NOMO-1 treated with dmso at 0.1 percent for 144 hours (cell line): ENCODE results near the gene PPP1CA.
"Not testable (repeated sequence)": the region's sequence is repeated elsewhere in the genome, so short reads cannot be mapped to it uniquely, and the experiment has no call there.

Experiments
- DNase-seq: peaks from one replicate; lab custom pipeline; 2025; ENCODE audit not compliant: unreplicated experiment; lab: John Stamatoyannopoulos, UW

PPP1CA gene

DNA sequence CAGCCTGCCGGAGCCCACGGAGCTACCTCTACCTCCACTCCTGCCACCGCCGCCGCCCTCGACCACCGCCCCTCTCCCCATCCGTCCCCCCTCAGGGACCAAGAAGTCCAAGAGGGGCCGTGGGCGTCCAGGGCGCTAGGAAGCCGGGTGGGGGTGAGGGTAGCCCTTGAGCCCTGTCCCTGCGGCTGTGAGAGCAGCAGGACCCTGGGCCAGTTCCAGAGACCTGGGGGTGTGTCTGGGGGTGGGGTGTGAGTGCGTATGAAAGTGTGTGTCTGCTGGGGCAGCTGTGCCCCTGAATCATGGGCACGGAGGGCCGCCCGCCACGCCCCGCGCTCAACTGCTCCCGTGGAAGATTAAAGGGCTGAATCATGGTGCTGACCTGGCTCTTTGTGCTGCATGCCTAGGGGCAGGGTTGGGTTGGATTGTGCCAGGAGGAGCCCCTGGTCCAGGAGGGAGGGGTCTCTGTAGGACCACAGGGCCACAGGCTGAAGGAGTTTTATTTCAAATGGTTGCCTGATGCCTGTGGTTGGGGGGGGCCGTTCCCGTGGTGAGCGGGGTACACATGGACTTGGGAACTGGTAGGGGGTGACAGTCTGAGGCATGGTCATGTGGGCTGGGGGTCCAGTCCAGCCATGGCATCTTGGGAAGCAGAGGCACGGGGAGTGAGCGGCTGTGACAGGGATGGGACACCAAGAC, 33.5 kb upstream of the PPP1CA start:
- no peak for DNase-seq

DNA sequence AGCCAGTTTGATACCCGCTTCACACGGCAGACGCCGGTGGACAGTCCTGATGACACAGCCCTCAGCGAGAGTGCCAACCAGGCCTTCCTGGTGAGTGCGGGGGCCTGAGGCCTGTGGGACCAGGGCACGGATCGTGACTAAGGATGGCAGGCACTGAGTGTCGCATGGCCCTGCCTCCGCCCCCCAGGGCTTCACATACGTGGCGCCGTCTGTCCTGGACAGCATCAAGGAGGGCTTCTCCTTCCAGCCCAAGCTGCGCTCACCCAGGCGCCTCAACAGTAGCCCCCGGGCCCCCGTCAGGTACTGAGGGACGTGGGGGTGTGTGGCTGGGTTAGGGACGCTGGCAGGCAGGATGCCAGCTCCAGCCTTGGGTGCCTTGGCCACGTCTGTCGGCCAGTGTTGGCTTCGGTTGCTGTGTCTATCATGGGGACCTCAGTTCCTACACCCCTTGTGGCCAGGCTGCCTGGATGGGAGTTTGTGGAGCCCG, 32.8 kb upstream of the PPP1CA start:
- no peak for DNase-seq

DNA sequence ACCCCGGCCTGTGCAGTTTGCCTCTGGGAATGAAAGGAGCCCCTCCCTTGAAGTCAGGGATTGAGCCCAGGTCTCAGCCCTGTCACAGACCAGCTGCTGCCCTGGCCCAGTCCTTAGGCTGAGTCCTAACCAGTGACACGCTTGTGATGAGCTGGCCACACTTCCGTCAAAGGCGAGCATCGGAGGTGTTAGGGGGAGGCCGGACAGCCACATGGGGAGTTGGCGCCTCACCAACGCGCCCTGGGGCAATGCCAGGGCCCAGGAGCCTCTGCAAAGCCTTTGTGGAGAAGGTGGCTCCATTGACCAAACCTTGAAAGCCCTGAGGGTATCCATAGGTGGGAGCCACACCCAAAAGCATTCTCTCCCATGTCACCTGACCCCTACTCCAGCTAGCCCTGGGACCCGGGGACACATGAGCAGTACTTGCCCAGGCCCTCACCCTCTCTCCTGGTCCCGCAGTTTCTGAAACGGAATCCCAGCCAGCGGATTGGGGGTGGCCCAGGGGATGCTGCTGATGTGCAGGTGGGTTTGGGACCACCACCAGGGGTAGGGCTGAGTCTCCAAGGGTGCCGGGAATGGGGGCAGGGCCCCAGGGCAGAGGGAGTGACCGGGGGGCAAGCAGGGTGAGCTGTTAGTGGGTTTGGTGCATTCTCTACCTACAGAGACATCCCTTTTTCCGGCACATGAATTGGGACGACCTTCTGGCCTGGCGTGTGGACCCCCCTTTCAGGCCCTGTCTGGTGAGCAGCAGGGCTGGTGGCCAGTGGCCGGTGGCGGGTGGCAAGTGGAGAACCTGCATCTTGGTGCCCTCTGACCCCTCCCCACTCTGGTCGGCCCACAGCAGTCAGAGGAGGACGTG, 32.1 kb upstream of the PPP1CA start:
- DNase-seq: no peak

DNA sequence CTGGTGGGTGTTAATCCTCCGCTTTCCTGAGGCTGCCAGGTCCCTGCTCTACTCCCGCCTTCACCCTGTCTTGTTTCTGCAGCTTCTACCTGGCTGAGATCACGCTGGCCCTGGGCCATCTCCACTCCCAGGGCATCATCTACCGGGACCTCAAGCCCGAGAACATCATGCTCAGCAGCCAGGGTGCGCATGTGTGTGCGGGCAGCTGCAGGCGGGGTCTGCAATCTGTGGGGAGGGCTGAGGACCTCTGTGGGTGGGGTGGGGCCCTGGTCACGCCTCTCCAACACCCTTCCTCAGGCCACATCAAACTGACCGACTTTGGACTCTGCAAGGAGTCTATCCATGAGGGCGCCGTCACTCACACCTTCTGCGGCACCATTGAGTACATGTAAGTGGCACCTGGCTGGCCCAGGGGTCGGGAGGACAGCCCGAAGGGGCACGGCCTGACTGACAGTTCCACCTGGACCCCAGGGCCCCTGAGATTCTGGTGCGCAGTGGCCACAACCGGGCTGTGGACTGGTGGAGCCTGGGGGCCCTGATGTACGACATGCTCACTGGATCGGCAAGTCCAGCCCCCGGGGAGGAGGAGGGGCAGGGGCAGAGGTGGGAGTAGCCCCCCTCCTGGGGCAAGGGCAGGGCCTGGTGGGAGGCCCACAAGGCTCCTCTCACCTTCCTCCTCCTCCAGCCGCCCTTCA, 31.1 kb upstream of the PPP1CA start:
- no peak for DNase-seq

DNA sequence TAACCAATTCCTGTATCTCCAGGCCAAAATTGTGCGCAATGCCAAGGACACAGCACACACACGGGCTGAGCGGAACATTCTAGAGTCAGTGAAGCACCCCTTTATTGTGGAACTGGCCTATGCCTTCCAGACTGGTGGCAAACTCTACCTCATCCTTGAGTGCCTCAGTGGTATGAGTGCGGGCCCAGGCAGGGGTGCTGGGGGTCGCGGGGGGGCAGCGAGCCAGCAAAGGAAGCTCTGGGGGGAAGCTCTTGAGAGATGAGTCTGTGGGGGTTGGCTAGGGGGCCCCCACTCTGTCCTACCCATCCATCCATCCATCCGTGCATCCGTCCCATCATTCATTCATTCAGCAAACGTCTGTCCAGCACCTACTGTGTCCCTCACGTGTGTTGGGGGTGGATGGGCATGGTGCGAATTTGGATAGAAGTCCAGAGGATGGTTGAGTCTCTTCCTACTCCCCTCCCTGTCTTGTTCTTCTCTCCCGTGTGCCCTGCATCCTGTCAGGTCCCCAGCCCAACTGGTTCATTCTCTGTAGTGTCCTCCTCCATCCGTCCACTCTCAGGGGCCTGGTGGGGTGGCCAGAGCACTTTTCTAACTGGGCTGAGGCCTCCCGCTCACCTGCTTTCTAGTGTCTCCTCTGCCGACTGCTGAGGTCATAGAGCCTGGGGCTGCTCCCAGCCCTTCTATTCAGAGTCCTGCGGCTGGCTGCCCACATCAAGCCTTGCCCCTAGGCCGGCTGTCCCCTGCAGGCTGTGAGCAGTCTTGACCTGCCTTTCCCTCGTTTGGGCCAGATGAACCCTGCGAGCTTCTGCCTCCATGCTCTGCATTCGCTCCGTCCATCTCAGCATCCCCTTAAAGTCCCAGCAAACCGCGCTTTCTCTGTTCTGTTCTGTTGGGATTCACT, 29.9 kb upstream of the PPP1CA start:
- DNase-seq: no peak

DNA sequence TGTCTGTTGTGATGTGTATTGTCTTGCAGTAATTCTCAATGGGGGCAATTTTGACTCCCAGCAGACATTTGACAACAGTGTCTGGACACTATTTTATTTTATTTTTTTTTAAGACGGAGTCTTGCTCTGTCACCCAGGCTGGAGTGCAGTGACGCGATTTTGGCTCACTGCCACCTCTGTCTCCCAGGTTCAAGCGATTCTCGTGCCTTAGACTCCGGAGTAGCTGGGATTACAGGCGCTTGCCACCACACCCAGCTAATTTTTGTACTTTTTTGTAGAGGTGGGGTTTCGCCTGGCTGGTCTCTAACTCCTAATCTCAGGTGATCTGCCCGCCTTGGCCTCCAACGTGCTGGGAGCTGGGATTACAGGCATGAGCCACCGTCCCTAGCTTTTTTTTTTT, 28.1 kb upstream of the PPP1CA start:
- no peak for DNase-seq

DNA sequence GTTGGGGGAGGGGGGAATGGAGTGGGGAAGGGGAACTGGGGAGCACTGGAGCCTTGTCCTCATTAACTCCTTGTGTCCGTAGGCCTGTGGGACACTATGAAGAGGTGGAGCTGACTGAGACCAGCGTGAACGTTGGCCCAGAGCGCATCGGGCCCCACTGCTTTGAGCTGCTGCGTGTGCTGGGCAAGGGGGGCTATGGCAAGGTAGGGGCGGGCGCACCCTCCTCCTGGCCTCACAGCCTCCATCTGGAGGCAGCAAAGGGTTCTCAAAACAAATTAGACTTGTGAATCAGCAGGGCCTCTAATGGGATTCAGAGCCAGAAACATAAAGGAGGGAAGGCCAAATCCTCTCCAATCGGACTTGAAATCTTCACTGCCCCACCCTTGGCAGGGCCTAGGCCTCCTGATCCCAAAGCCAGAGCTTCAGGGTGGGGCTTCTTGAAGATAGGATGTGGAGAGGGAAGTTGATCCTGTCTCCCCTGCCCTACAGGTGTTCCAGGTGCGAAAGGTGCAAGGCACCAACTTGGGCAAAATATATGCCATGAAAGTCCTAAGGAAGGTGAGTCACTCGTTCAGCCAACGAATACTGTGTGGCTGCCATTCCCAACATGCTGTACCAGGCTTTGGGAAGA, 27.5 kb upstream of the PPP1CA start:
- DNase-seq: no peak

DNA sequence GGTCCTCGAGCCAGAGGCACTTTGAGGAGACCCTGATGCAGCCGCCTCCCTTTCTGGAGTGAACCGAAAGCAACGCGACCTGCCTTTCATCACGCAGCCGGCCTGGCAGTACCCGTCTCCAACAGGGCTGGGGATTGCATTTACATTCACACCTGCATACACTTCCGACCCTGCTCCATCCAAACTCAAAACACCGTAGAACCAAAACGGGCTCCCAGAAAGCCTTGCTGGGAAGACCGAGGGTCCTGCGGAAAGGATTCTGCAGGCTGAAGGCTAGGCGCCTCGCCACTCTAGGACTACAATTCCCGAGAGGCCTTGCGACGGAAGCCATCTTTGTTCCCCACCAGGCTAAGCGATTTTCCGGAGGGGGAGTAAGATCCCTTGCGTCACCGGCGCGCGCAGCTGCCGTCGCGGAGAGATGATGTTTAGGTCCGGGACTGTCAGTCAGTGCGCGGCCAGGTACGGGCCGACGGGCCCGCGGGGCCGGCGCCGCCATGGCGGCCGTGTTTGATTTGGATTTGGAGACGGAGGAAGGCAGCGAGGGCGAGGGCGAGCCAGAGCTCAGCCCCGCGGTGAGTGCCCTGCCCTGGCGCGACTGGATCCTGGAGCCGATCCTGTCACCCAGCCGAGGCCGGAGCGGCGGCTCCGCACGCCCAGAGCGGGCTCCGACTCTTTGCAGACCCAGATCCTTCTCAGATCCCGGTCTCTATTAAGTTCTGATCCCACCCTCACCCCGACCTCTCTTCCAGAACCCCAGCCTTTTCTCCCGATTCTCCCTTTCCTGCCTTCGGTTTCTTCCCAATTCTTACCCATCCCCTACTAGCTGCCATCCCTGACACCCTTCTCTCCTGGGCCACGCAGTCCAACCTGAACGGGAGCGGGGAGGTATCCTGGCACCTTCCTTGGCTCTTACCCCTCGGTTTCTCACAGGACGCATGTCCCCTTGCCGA, 26.7 kb upstream of the PPP1CA start, which contains the start of gene RPS6KB2:
Gene RPS6KB2 (plus strand): TSS at position 443 of the 950 bp plus-strand sequence. CDS start 52 bp downstream, at position 495.
- peak; percentile 96 for DNase-seq

DNA sequence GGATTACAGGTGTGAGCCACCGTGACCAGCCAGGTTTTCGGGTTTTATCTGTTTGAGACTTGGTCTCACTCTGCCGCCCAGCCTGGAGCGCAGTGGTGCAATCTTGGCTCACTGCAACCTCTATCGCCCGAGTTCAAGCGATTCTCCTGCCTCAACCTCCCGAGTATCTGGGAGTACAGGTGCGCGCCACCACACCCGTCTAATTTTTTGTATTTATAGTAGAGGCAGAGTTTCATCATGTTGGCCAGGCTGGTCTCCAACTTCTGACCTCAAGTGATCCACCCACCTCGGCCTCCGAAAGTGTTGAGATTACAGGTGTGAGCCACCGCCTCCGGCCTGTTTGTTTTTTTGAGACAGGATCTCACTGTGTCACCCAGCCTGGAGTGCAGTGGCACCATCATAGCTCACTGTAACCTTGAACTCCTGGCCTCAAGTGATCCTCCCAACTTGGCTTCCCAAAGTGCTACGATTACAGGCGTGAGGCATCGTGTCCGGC, 25.8 kb upstream of the PPP1CA start:
- DNase-seq: not testable (repeated sequence)

DNA sequence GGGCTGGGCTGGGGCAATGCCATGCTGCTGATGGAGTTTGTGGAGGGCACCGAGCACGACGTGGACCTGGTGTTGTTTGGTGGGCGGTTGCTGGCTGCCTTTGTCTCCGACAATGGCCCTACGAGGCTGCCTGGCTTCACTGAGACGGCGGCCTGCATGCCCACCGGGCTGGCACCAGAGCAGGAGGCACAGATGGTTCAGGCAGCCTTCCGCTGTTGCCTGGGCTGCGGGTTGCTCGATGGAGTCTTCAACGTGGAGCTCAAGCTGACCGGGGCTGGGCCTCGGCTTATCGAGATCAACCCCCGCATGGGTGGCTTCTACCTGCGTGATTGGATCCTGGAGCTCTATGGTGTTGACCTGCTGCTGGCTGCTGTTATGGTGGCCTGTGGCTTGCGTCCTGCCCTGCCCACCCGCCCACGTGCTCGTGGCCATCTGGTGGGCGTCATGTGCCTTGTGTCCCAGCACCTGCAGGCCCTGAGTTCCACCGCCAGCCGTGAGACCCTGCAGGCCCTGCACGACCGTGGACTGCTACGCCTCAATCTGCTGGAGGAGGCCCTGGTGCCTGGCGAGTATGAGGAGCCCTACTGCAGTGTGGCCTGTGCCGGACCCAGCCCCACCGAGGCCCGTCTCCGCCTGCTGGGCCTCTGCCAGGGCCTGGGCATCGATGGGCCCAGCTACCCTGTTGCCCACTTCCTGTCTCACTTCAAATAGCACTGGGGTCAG, 22.4 kb upstream of the PPP1CA start:
- DNase-seq: no peak

DNA sequence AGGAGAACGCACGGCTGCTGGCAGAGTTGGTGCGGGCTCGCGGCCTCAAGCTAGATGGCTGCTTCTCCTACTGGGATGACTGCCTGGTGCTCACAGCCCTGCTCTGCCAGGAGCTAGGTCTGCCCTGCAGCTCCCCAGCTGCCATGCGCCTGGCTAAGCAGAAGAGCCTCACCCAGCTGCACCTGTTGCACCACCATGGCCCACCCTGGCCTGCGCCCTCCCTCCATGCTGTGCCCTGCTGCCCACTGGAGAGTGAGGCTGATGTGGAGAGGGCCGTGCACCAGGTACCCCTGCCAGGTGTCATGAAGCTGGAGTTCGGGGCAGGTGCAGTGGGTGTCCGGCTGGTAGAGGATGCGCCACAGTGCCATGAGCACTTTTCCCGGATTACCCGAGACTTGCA, 21.8 kb upstream of the PPP1CA start:
- no peak for DNase-seq

DNA sequence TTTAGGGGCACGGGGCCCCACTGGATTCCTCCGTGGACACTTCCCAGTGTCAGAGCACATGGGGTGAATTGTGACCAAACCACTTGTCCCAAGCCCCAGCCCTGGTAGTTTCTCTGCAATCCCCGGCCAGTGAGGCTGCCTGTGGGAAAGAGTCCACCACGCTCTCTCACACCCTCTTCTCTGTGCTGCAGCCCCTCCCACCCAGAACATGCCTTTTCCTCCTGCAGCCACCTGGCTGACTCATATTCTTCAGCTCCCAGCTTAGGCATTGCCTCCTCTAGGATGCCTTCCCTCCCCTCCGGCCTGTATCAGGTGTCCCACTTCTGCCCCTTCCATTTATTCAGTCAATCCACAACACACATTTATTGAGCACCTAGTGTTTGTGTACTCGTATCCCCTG, 21.2 kb upstream of the PPP1CA start:
- DNase-seq: no peak

DNA sequence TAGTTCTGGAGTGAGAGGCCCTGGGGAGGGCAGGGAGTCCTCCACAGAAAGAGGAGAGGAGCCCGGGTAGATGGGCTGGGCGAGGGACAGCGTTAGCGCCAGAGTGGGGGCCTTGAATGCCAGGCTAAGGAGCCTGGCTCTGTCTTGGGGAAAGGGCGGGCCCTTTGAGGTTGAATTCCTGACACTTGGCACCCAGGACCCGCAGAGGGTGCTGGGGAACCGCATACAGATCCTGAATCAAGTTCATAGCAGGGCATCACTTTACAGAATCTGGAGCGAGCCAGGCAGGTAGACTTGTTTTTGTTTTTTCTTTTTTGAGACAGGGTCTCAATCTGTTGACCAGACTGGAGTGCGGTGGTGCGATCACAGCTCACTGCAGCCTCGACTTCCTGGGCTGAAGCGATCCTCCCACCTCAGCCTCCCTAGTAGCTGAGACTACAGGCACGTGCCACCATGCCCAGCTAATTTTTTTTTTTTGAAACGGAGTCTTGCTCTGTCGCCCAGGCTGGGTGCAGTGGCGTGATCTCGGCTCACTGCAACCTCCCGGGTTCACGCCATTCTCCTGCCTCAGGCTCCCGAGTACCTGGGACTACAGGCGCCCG, 19.9 kb upstream of the PPP1CA start:
- no peak for DNase-seq

DNA sequence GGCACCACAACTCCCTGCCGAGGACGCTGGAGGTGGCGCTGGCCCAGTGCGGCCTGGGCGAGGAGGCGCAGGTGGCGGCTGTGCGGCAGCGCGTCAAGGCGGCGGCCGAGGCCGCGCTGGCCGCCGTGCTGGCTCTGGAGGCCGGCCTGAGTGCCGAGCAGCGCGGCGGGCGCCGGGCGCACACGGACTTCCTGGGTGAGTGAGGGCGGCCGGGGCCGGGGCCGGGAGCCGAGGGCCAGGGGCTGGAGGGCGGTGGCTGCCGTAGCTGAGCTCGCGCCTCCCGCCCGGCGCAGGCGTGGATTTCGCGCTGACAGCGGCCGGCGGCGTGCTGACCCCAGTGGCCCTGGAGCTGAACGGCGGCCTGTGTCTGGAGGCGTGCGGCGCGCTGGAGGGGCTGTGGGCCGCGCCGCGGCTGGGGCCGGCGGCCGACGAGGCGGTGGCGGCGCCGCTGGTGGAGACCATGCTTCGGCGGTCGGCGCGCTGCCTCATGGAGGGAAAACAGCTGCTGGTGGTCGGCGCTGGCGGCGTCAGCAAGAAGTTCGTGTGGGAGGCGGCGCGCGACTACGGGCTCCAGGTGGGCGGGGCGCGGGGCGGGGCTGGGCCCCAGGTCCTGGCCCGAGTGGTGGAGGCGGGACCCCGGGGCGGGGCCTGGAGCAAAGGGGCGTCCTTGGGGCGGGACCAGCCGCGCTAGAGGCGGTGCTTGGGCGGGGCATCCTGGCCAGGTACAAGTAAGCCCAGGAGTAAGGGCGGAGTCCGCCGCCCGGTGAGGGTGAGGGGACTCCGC, 19.2 kb upstream of the PPP1CA start:
- DNase-seq: peak; percentile 79

DNA sequence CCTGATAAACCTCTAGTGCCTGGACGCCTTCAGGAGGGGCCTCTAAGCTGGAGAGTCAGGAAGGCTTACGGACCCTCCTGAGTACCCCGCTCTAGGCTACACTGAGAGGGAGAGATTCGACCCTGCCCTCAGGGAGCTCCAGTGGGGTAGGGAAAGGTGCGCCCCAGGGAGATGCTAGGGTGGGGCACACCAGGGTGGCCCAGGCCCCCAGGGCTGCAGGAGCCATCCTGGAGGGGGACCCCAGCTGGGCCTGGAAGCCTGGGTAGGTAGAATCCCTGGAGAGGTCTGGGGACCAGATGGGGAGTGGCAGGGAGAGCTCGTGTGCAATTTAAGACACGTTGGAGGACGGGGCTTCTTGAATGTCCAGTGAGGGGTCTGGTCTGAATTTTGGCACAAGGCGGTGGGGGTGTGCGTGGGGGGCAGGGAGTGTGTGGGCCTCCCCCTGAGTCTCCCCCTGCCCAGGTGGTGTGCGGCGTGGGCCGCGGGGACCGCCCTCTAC, 18.5 kb upstream of the PPP1CA start:
- DNase-seq: no peak

DNA sequence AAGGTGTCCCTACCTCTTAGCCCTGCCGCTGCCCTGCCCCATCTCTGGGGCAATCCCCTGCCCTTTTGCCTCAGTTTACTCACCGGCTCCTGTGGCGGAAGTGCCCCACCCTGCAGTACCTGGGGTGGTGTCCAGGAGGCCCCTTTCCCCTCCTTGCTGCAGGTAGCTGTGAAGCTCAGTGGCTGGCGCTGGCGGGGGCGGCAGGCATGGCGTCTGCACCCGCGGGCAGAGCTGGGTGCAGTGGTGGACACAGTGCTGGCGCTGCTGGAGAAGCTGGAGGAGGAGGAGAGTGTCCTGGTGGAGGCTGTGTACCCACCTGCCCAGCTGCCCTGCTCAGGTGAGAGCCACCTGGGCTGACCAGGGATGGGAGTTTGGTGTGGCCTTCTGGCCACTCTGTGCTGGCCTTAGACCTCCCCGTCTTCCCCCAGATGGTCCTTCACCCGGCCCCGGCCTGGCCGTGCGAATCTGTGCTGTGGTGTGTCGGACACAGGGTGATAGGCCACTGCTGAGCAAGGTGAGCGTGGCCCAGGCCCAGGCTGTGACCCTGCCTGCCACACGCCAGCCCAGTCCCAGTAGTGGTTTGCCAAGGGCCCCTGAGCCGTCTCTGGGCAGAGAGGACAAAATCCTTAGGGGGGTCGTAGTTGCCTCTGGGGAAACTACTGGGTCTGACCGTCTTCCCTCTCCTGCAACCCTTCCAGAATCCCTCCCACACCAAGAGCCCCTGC, 17.8 kb upstream of the PPP1CA start:
- no peak for DNase-seq
